Mesothelial cell of epicardium (in vitro differentiated cells): Measurements from ENCODE around the gene FXYD4. TPM values are rescaled to one million over a fixed set of nuclear protein-coding genes. Genes with fewer than 3 reads are reported as not detected.

Experiments
- DNase-seq, 2 experiments: peaks; one replicate each; pipeline ENCODE4 v3.0.0; 2021; ENCODE audit warnings: low spot score in 2 of 2; ENCODE audit not compliant: unreplicated experiment in 2 of 2
- H3K27ac Mint-ChIP-seq: 2 replicates; pipeline ENCODE4 v1.8.0; 2021; ENCODE audit warnings: mixed read lengths
- H3K27me3 Mint-ChIP-seq: 2 replicates; pipeline ENCODE4 v1.8.0; 2021; ENCODE audit warnings: low read depth, mixed read lengths
- H3K36me3 Mint-ChIP-seq: 2 replicates; pipeline ENCODE4 v1.8.0; 2021; ENCODE audit warnings: mixed read lengths
- H3K4me1 Mint-ChIP-seq: 2 replicates; pipeline ENCODE4 v1.8.0; 2021; ENCODE audit warnings: mixed read lengths
- H3K4me3 Mint-ChIP-seq: 2 replicates; pipeline ENCODE4 v1.8.0; 2021; ENCODE audit warnings: mild to moderate bottlenecking, moderate library complexity, mixed read lengths
- H3K9me3 Mint-ChIP-seq: 2 replicates; pipeline ENCODE4 v1.8.0; 2021; ENCODE audit warnings: mixed read lengths
- CTCF ChIP-seq: fragments of 200-600 bp; sonication (generic); IDR thresholded peaks from one replicate; pipeline ENCODE4 v1.5.0; 2021; ENCODE audit warnings: antibody characterized with exemption; ENCODE audit not compliant: unreplicated experiment
- total RNA-seq: library from RNA; stranded (reverse); gene quantifications from 3 replicates; pipeline ENCODE4 v1.2.1, GENCODE V29; 2021

Gene FXYD4
- total RNA-seq, 1 donor from 2014 or later, result not detected

- no peak overlapping the region for H3K4me3 Mint-ChIP-seq
- H3K36me3 Mint-ChIP-seq, result no peaks in the 10 kb centered on the region
- TF ChIP-seq CTCF, result no peak
- no peak overlapping the region for H3K27ac Mint-ChIP-seq
- peaks cover 38% of the 10 kb centered on the region for H3K27me3 Mint-ChIP-seq
- H3K9me3 Mint-ChIP-seq, result no peaks in the 10 kb centered on the region
- H3K4me1 Mint-ChIP-seq, result peaks cover 4% of the 10 kb centered on the region
- DNase-seq, result no peak
Observed at GRCh38 chr10:43341450-43341849, 30.0 kb upstream of the FXYD4 start.

GRCh38 chr10:43342279-43343125, 28.9 kb upstream of the FXYD4 start:
- TF ChIP-seq CTCF, result no peak
- H3K9me3 Mint-ChIP-seq, result no peaks in the 10 kb centered on the region
- no peak overlapping the region for H3K4me3 Mint-ChIP-seq
- peaks cover 36% of the 10 kb centered on the region for H3K27me3 Mint-ChIP-seq
- no peak for DNase-seq
- no peaks in the 10 kb centered on the region for H3K4me1 Mint-ChIP-seq
- no peaks in the 10 kb centered on the region for H3K36me3 Mint-ChIP-seq
- H3K27ac Mint-ChIP-seq, result no peak overlapping the region

GRCh38 chr10:43343126-43343525, 28.3 kb upstream of the FXYD4 start:
- Mint-ChIP-seq H3K27ac (no peak overlapping the region), H3K27me3 (peaks cover 33% of the 10 kb centered on the region), H3K36me3 (no peaks in the 10 kb centered on the region), H3K4me1 (no peaks in the 10 kb centered on the region), H3K4me3 (no peak overlapping the region), H3K9me3 (no peaks in the 10 kb centered on the region)
- DNase-seq, result no peak
- no peak for TF ChIP-seq CTCF

- H3K4me1 Mint-ChIP-seq, result peaks cover 6% of the 10 kb centered on the region
- TF ChIP-seq CTCF, result no peak
Observed at GRCh38 chr10:43344051-43344450, 27.4 kb upstream of the FXYD4 start.

GRCh38 chr10:43347997-43348396, 23.4 kb upstream of the FXYD4 start:
- no peak for TF ChIP-seq CTCF
- no peak overlapping the region for H3K4me3 Mint-ChIP-seq
- no peaks in the 10 kb centered on the region for H3K9me3 Mint-ChIP-seq
- H3K27ac Mint-ChIP-seq, result no peak overlapping the region
- H3K36me3 Mint-ChIP-seq, result no peaks in the 10 kb centered on the region
- H3K4me1 Mint-ChIP-seq, result peaks cover 18% of the 10 kb centered on the region
- H3K27me3 Mint-ChIP-seq, result peaks cover 10% of the 10 kb centered on the region
- DNase-seq, result no peak

More at GRCh38 chr10:43344051-43344450, 27.4 kb upstream of the FXYD4 start:
- Mint-ChIP-seq H3K4me3 (no peak overlapping the region), H3K36me3 (no peaks in the 10 kb centered on the region), H3K27ac (no peak overlapping the region), H3K9me3 (no peaks in the 10 kb centered on the region), H3K27me3 (peaks cover 27% of the 10 kb centered on the region)
- DNase-seq, result no peak
